ENCODE results near the gene TOR1AIP2. TPM values are rescaled to one million over a fixed set of nuclear protein-coding genes. Genes with fewer than 3 reads are reported as not detected.

TOR1AIP2 gene
- total and polyA plus RNA-seq, 7 experiments from 2014 or later: 9.5 to 64.9 (median 57.5) TPM

- POLR2A ChIA-PET: interaction anchor here (0.6 to 7.1 kb wide), 8 partner anchors 12 to 1208 kb away, joined by 3 to 85 read pairs (median 3); partner anchors contain the start of genes CEP350 and QSOX1
- peak overlapping the region in 3 of 10 donors; percentile 0 to 34 (median 22) for H3K4me3 Mint-ChIP-seq
- CTCF ChIA-PET: interaction anchor here (1.0 to 1.3 kb wide), 5 partner anchors 9 to 173 kb away, joined by 3 to 4 read pairs (median 3); partner anchors contain the start of gene CEP350
Measured at GRCh38 chr1:179879797-179880196, 2.2 kb upstream of the TOR1AIP2 start.

GRCh38 chr1:179876300-179876715, 1.3 kb downstream of the TOR1AIP2 start:
- POLR2A ChIA-PET: interaction anchor here (1.3 to 1.8 kb wide), 2 partner anchors 9 to 43 kb away, joined by 5 to 8 read pairs; no protein-coding TSS in a partner anchor
- peak overlapping the region; percentile 86 for H3K4me3 ChIP-seq (ENCODE audit: low read length)
- H3K27ac ChIP-seq (ENCODE audit: low read depth, low read length): peak overlapping the region; percentile 77
- no peaks in the 10 kb centered on the region for H3K27me3 ChIP-seq (ENCODE audit: control insufficient read depth in 2 of 2, insufficient read depth in 2 of 2, low read length in 2 of 2)
- CTCF ChIA-PET: interaction anchor here (0.6 to 1.1 kb wide), 3 partner anchors 61 to 776 kb away, joined by 3 to 6 read pairs (median 4); no protein-coding TSS in a partner anchor
- peaks cover 26 to 79% (median 70%) of the 10 kb centered on the region in 7 donors for H3K4me1 Mint-ChIP-seq
- H3K27me3 Mint-ChIP-seq: no peaks in the 10 kb centered on the region
- ATAC-seq (no peak), DNase-seq (no peak)
- peak overlapping the region; percentile 68 to 96 (median 90) for H3K4me3 Mint-ChIP-seq
- H3K9me3 Mint-ChIP-seq: no peaks in the 10 kb centered on the region
- peaks cover 18 to 28% of the 10 kb centered on the region in 2 donors for H3K4me1 ChIP-seq (ENCODE audit: control insufficient read depth in 2 of 2, insufficient read depth in 2 of 2, low read length in 2 of 2)
- no peaks in the 10 kb centered on the region for H3K9me3 ChIP-seq (ENCODE audit: control insufficient read depth in 2 of 3, low read length in 3 of 3)
- peak overlapping the region in 7 of 9 donors; percentile 38 to 94 (median 66) for H3K27ac Mint-ChIP-seq
- intact Hi-C loops (cut with micrococcal nuclease): no loop called here
- peaks cover 0 to 17% (median 10%) of the 10 kb centered on the region in 3 experiments for H3K36me3 ChIP-seq (ENCODE audit: control insufficient read depth in 2 of 3, insufficient read depth in 3 of 3, low read length in 3 of 3)
- peaks cover 0 to 14% (median 11%) of the 10 kb centered on the region in 5 donors for H3K36me3 Mint-ChIP-seq

More at GRCh38 chr1:179879797-179880196, 2.2 kb upstream of the TOR1AIP2 start:
- Mint-ChIP-seq H3K36me3 (peaks cover 0 to 15% (median 9%) of the 10 kb centered on the region in 5 donors), H3K27ac (peak overlapping the region in 5 of 9 donors; percentile 22 to 100 (median 76)), H3K27me3 (no peaks in the 10 kb centered on the region), H3K4me1 (peaks cover 22 to 73% (median 61%) of the 10 kb centered on the region in 7 donors), H3K9me3 (peaks cover 0 to 2% (median 0%) of the 10 kb centered on the region in 11 donors)
- DNase-seq (no peak), ATAC-seq (no peak)
- peaks cover 0 to 14% (median 10%) of the 10 kb centered on the region in 3 experiments for H3K36me3 ChIP-seq (ENCODE audit: control insufficient read depth in 2 of 3, insufficient read depth in 3 of 3, low read length in 3 of 3)
- no peak overlapping the region for H3K4me3 ChIP-seq (ENCODE audit: low read length)
- peaks cover 28 to 41% of the 10 kb centered on the region in 2 donors for H3K4me1 ChIP-seq (ENCODE audit: control insufficient read depth in 2 of 2, insufficient read depth in 2 of 2, low read length in 2 of 2)
- no peaks in the 10 kb centered on the region for H3K9me3 ChIP-seq (ENCODE audit: control insufficient read depth in 2 of 3, low read length in 3 of 3)
- no peak overlapping the region for H3K27ac ChIP-seq (ENCODE audit: low read depth, low read length)
- intact Hi-C loops (cut with micrococcal nuclease): loop anchor here (5.0 to 10.0 kb wide), 4 partner anchors 145 to 1228 kb away; partner anchors contain the start of genes TOR3A (in 1 of the 2) and XPR1 (in 1 of the 2)
- H3K27me3 ChIP-seq (ENCODE audit: control insufficient read depth in 2 of 2, insufficient read depth in 2 of 2, low read length in 2 of 2): no peaks in the 10 kb centered on the region

- peaks cover 0 to 14% (median 11%) of the 10 kb centered on the region in 5 donors for H3K36me3 Mint-ChIP-seq
- H3K27me3 Mint-ChIP-seq: no peaks in the 10 kb centered on the region
- Histone ChIP-seq H3K36me3 (ENCODE audit: control insufficient read depth in 2 of 3, insufficient read depth in 3 of 3, low read length in 3 of 3) (peaks cover 0 to 17% (median 10%) of the 10 kb centered on the region in 3 experiments), H3K9me3 (ENCODE audit: control insufficient read depth in 2 of 3, low read length in 3 of 3) (no peaks in the 10 kb centered on the region), H3K27ac (ENCODE audit: low read depth, low read length) (no peak overlapping the region), H3K4me1 (ENCODE audit: control insufficient read depth in 2 of 2, insufficient read depth in 2 of 2, low read length in 2 of 2) (peaks cover 16 to 26% of the 10 kb centered on the region in 2 donors), H3K27me3 (ENCODE audit: control insufficient read depth in 2 of 2, insufficient read depth in 2 of 2, low read length in 2 of 2) (no peaks in the 10 kb centered on the region), H3K4me3 (ENCODE audit: low read length) (no peak overlapping the region)
- ATAC-seq (no peak), DNase-seq (no peak)
- ChIA-PET CTCF (interaction anchor here (0.6 to 1.1 kb wide), 3 partner anchors 61 to 777 kb away, joined by 3 to 6 read pairs (median 4); no protein-coding TSS in a partner anchor), POLR2A (interaction anchor here (0.5 to 1.3 kb wide), 2 partner anchors 9 to 31 kb away, joined by 3 to 5 read pairs; no protein-coding TSS in a partner anchor)
- peak overlapping the region in 3 of 10 donors; percentile 16 to 95 (median 93) for H3K4me3 Mint-ChIP-seq
- intact Hi-C loops (cut with micrococcal nuclease): no loop called here
- no peaks in the 10 kb centered on the region for H3K9me3 Mint-ChIP-seq
- peak overlapping the region in 1 of 9 donors; percentile 3 for H3K27ac Mint-ChIP-seq
- peaks cover 25 to 79% (median 71%) of the 10 kb centered on the region in 7 donors for H3K4me1 Mint-ChIP-seq
Measured at GRCh38 chr1:179875596-179876299, 1.9 kb downstream of the TOR1AIP2 start.

GRCh38 chr1:179873438-179873851, 4.2 kb downstream of the TOR1AIP2 start:
- no peak overlapping the region for H3K27ac ChIP-seq (ENCODE audit: low read depth, low read length)
- Mint-ChIP-seq H3K36me3 (peaks cover 0 to 17% (median 13%) of the 10 kb centered on the region in 5 donors), H3K27ac (peak overlapping the region in 4 of 9 donors; percentile 5 to 48 (median 25)), H3K4me3 (no peak overlapping the region), H3K27me3 (no peaks in the 10 kb centered on the region), H3K9me3 (no peaks in the 10 kb centered on the region), H3K4me1 (peaks cover 20 to 70% (median 61%) of the 10 kb centered on the region in 7 donors)
- H3K4me3 ChIP-seq (ENCODE audit: low read length): no peak overlapping the region
- ChIA-PET POLR2A (no interaction called here), CTCF (interaction anchor here (0.6 kb wide), 1 partner anchor 1526 kb away, joined by 3 read pairs; no protein-coding TSS in a partner anchor)
- intact Hi-C loops (cut with micrococcal nuclease): no loop called here
- H3K4me1 ChIP-seq (ENCODE audit: control insufficient read depth in 2 of 2, insufficient read depth in 2 of 2, low read length in 2 of 2): peaks cover 16 to 26% of the 10 kb centered on the region in 2 donors
- peaks cover 0 to 17% (median 10%) of the 10 kb centered on the region in 3 experiments for H3K36me3 ChIP-seq (ENCODE audit: control insufficient read depth in 2 of 3, insufficient read depth in 3 of 3, low read length in 3 of 3)
- DNase-seq (no peak), ATAC-seq (no peak)
- no peaks in the 10 kb centered on the region for H3K27me3 ChIP-seq (ENCODE audit: control insufficient read depth in 2 of 2, insufficient read depth in 2 of 2, low read length in 2 of 2)
- no peaks in the 10 kb centered on the region for H3K9me3 ChIP-seq (ENCODE audit: control insufficient read depth in 2 of 3, low read length in 3 of 3)

GRCh38 chr1:179872558-179872957, 5.0 kb downstream of the TOR1AIP2 start:
- no peak for ATAC-seq
- Mint-ChIP-seq H3K4me1 (peaks cover 19 to 68% (median 61%) of the 10 kb centered on the region in 7 donors), H3K4me3 (no peak overlapping the region), H3K27ac (peak overlapping the region in 2 of 9 donors; percentile 22 to 76), H3K36me3 (peaks cover 0 to 17% (median 10%) of the 10 kb centered on the region in 5 donors), H3K27me3 (no peaks in the 10 kb centered on the region), H3K9me3 (no peaks in the 10 kb centered on the region)
- no peak for DNase-seq
- ChIA-PET POLR2A (interaction anchor here (0.6 to 1.3 kb wide), 3 partner anchors 10 to 1149 kb away, joined by 3 to 4 read pairs (median 3); partner anchors contain the start of gene TOR1AIP1), CTCF (interaction anchor here (0.6 to 1.0 kb wide), 2 partner anchors 156 to 306 kb away, joined by 3 read pairs; no protein-coding TSS in a partner anchor)
- H3K9me3 ChIP-seq (ENCODE audit: control insufficient read depth in 2 of 3, low read length in 3 of 3): no peaks in the 10 kb centered on the region
- intact Hi-C loops (cut with micrococcal nuclease): no loop called here
- no peak overlapping the region for H3K4me3 ChIP-seq (ENCODE audit: low read length)
- no peak overlapping the region for H3K27ac ChIP-seq (ENCODE audit: low read depth, low read length)
- peaks cover 0 to 17% (median 10%) of the 10 kb centered on the region in 3 experiments for H3K36me3 ChIP-seq (ENCODE audit: control insufficient read depth in 2 of 3, insufficient read depth in 3 of 3, low read length in 3 of 3)
- H3K4me1 ChIP-seq (ENCODE audit: control insufficient read depth in 2 of 2, insufficient read depth in 2 of 2, low read length in 2 of 2): peaks cover 16 to 27% of the 10 kb centered on the region in 2 donors
- no peaks in the 10 kb centered on the region for H3K27me3 ChIP-seq (ENCODE audit: control insufficient read depth in 2 of 2, insufficient read depth in 2 of 2, low read length in 2 of 2)

GRCh38 chr1:179871940-179872339, 5.7 kb downstream of the TOR1AIP2 start:
- H3K4me3 Mint-ChIP-seq: no peak overlapping the region
- H3K27me3 ChIP-seq (ENCODE audit: control insufficient read depth in 2 of 2, insufficient read depth in 2 of 2, low read length in 2 of 2): no peaks in the 10 kb centered on the region
- DNase-seq (no peak), ATAC-seq (no peak)
- H3K9me3 Mint-ChIP-seq: no peaks in the 10 kb centered on the region
- peaks cover 20 to 70% (median 61%) of the 10 kb centered on the region in 7 donors for H3K4me1 Mint-ChIP-seq
- peaks cover 0 to 17% (median 10%) of the 10 kb centered on the region in 5 donors for H3K36me3 Mint-ChIP-seq
- ChIA-PET POLR2A (interaction anchor here (0.9 to 1.3 kb wide), 2 partner anchors 10 to 87 kb away, joined by 3 to 4 read pairs; partner anchors contain the start of gene TOR1AIP1), CTCF (interaction anchor here (0.6 to 1.0 kb wide), 2 partner anchors 156 to 307 kb away, joined by 3 read pairs; no protein-coding TSS in a partner anchor)
- H3K9me3 ChIP-seq (ENCODE audit: control insufficient read depth in 2 of 3, low read length in 3 of 3): no peaks in the 10 kb centered on the region
- no peaks in the 10 kb centered on the region for H3K27me3 Mint-ChIP-seq
- peaks cover 15 to 25% of the 10 kb centered on the region in 2 donors for H3K4me1 ChIP-seq (ENCODE audit: control insufficient read depth in 2 of 2, insufficient read depth in 2 of 2, low read length in 2 of 2)
- H3K36me3 ChIP-seq (ENCODE audit: control insufficient read depth in 2 of 3, insufficient read depth in 3 of 3, low read length in 3 of 3): peaks cover 0 to 17% (median 14%) of the 10 kb centered on the region in 3 experiments
- peak overlapping the region in 5 of 9 donors; percentile 9 to 76 (median 36) for H3K27ac Mint-ChIP-seq
- intact Hi-C loops (cut with micrococcal nuclease): no loop called here
- H3K4me3 ChIP-seq (ENCODE audit: low read length): no peak overlapping the region
- H3K27ac ChIP-seq (ENCODE audit: low read depth, low read length): no peak overlapping the region

Data from naive thymus-derived CD4-positive, alpha-beta T cell (primary cell).